Activated CD4-positive, CD25-positive, alpha-beta regulatory T cell treated with anti-CD3 and anti-CD28 coated beads, Interleukin-2, amount 50 U/mL, for 72 hours (primary cell): ENCODE data around the gene RAB40C.

Source experiments
- DNase-seq: peaks from one replicate; pipeline ENCODE4 v3.0.0; 2021

Gene RAB40C

GRCh38 chr16:633336-634050 lies 43.6 kb downstream of the RAB40C start:
- DNase-seq: no peak

- DNase-seq: no peak
Measured at GRCh38 chr16:634051-634670, 44.3 kb downstream of the RAB40C start.

- DNase-seq: no peak
Measured at GRCh38 chr16:634996-635395, 45.1 kb downstream of the RAB40C start.

DNA sequence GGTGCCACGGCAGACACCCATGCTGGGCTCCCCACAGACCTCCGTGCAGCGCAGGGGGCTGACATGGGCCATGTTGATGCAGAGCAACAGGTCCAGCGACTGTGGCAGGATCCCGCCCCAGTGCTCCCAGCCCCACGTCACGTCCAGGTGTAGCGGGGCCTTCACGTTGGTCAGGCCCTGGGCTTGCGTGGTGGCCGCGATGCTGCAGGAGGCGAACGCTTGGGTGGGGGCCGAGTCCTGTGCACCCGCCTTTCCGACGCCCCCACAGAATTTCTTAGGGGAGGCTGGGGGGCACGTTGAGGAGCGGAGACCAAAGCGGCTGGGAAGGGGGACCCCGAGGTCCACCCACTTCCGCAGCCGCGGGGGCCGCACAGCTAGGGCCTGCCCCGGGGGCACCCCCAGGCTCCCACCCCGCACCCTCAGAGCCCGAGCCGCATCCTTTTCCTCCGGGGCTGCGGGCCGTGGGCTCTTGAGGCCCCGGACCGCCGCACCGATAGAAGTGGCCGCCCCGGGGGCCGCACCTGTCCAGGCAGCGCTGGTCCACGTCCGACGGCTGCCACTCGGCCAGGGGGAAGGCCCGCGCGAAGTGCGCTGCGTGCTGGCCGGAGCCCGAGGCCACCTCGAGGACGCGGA lies 45.8 kb downstream of the RAB40C start:
- no peak for DNase-seq

DNA sequence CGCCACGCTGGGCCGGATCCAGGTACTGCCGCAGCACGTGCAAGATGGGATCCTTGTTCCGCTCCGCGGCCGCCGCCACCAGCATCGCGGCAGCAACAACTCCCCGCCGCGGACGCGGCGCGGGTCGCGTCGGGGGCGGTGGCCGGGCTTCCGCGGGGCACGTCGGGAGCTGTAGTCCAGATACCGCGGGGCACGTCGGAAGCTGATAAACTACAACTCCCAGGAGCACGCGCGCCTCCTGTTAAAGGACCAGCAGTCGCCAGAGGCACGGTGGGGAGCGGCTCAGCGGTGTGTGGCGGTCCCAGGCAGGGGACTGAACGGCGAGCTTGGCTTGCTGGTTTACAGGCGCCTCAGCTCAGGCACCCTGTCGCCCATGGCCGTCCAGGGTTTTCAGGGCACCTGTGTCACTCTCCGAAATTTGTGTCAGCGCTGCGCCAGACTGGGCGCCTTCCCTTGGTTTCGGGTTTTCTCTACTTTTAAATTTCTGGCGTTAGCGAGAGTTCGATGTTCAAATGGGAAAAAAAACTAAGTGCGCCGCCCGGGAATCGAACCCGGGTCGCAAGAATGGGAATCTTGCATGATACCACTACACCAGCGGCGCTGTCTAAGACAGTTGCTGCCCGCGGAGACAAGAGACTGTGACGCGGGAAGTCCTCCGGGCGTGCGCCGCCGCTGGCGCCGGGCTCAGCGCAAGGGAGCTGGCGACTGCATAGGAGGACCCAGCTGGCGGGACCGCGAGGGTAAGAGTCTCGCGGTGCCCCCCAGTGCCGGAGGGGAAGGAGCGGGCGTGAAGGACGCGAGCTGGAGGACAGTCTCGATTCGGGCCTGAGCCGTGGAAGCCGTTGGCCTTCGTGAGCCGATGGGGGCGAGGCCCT lies 46.6 kb downstream of the RAB40C start, which contains the start of gene METTL26:
Gene METTL26, minus strand, starts transcription at position 100 of the 875 bp plus-strand sequence. Its CDS starts 15 bp downstream, at position 85.
- peak; percentile 94 for DNase-seq

GRCh38 chr16:637081-638018 lies 47.5 kb downstream of the RAB40C start:
- DNase-seq: no peak

DNA sequence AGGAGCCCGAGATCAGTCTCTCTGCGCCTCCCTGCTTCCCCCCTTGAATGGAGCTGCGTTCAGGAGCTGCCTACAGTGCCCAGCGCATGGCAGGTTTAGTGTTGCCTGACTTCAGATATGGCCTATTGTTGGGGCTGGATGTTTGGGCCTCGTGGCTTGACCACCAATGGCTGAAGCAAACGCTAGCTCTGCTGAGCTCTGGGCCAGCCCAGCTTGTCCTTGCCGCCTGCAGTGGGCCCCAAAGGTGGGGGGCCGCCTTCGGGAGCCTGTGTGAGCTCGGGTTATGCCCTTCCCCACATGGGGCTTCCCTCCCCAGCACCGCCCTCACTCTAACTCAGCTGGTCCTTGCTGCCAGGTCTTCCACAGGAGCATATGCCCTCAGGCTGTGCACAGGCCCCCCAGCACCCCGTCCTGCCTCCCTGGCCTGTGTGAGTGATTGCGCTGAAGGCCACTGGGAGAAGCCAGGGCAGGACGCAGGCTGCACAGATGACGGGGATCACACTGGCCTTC lies 48.2 kb downstream of the RAB40C start:
- DNase-seq: no peak

- no peak for DNase-seq
Measured at GRCh38 chr16:638836-639235, 49.0 kb downstream of the RAB40C start.

DNA sequence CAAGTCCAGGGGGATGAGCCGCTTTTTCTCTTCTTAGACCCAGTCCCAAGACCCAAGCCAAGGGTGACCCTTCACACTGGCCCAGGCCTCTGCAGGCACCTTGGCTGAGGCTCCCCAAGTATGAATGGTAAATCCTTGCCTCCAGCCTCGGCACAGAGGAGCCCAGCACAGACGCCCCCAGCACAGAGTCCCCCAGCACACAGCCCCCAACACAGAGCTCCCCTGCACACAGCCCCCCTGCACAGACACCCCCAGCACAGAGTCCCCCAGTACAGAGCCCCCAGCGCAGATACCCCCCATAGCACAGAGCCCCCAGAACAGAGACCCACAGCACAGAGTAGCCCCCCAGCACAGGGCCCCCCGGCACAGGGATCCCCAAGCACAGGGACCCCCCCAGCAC lies 50.7 kb downstream of the RAB40C start:
- DNase-seq: no peak

DNA sequence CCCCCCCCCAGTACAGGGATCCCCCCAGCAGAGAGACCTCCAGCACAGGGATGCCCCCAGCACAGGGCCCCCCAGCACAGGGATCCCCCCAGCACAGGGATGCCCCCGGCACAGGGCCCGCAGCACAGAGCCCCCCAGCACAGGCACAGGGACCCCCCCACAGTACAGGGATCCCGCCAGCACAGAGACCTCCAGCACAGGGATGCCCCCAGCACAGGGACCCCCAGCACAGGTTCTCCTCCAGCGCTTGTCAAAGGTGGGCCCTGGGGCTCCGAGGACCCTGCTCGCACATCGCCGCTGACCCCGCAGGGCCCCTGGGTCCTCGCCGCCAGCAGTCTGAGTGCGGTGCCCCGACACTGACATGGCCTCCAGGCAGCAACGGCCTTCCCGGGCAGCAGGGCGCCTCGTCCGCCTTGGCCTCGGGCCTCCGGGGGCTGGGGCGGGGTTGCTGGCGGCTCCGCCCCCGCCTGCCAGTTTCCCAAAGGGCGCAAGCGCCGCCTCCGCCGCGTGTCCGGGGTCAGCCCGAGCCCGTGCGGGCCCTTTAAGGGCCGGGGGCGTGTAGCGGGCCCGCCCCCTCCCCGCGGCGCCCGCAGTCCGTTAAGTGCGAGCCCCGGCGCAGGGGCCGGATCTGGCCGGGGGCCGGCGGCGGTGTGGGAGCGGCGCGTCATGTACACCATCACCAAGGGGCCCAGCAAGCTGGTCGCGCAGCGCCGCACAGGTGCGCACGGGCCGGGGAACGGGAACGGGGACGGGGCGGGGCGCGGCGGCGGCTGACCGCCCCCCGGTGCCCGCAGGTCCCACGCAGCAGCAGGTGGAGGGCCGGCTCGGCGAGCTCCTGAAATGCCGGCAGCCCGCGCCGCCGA lies 51.7 kb downstream of the RAB40C start, which contains the start of gene MCRIP2:
Gene MCRIP2, plus strand, starts transcription at position 503 of the 863 bp plus-strand sequence. Its CDS starts 164 bp downstream, at position 667.
- peak; percentile 82 for DNase-seq

DNA sequence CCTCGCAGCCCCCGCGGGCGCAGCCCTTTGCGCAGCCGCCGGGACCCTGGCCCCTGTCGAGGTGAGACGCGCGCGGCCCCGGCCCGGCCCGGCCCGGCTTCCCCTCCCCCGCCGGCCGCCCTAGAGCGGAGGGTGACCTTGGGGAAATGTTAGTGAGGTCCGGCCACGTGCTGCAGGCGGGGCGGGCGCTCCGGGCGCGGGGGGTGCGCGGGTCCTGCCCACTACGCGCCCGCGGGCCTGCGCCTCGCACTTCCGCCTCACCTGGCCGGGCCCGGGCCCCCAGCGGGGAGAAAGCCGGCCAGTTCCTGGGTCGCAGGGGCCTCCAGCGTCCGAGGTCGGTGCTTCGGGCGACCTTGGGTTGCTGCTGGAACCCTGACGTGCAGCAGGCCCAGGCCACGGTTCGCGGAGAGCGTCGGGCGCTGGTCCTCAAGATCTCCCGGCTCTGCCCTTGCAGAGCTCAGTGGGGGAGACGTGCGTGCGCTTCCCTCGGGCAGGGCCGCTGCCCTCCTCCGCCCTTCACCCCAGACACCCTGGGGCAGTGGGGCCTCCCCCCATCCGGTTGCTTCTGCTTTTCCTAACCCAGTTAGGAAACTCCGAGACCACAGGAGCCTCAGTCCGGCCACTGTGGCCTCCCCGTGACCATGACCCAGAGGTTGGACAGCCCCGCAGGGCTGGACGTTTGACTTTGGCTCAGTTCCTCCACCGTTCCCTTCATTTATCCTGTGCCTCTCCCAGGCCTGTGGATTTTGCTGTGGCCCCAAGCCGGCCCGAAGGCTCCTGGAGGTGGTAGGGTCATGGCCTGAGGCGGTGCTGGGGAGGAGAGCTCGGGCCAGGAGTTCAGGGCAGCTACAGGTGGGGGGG lies 52.6 kb downstream of the RAB40C start:
- DNase-seq: peak; percentile 57

- DNase-seq: no peak
Measured at GRCh38 chr16:643050-643368, 53.1 kb downstream of the RAB40C start.

DNA sequence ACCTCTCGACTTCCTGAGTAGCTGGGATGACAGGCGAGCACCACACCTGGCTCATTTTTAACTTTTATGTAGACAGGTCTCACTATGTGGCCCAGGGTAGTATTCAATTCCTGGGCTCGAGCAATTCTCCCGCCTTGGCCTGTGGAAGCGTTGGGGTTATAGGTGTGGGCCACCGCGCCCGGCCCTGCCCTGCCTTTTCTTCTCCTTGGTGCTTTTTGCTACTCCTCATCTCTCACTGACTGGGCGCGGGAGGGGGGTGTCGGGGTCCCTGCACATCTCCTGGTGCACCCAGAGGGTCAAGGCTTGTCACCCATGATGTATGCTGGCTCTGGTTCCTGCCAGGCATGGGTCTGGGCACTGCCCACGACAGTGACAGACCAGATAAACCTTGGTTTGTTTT lies 54.7 kb downstream of the RAB40C start:
- no peak for DNase-seq

- DNase-seq: no peak
Measured at GRCh38 chr16:645852-646678, 56.2 kb downstream of the RAB40C start.

DNA sequence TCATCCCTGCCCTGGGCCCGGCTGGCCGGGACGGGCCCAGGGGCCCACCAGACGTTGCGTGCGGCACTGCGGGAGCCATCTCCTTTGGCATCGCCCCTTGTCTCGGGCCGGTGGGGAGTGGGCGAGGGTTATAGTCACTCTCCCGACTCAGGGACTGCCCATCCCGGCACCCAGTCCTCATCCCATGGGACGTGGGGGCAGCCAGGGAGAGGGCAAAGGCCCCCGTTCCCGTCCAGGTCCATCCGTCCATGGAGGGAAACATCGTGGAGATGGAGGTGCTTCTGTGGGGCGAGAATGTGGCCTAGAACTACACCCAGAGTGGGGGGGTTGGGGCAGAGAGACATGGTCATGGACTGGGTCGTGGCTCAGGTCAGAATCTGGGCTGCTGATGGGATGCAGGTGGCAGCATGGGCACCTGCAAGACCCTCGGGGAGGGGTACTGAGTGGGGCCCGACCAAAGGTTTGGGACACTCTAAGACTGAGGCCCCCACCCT lies 56.9 kb downstream of the RAB40C start:
- no peak for DNase-seq

- no peak for DNase-seq
Measured at GRCh38 chr16:647173-647902, 57.5 kb downstream of the RAB40C start.

- DNase-seq: no peak
Measured at GRCh38 chr16:648071-648780, 58.4 kb downstream of the RAB40C start.
